LNCAP (cell line): Measurements from ENCODE around the gene GBP2.

ENCODE experiments used
- TF ChIP-seq, protein P1 (sequence below): fragments of 450-650 bp; IDR thresholded peaks from 2 replicates; pipeline ENCODE4 v1.5.1; 2017; ENCODE audit warnings: mild to moderate bottlenecking

The GBP2 gene

DNA sequence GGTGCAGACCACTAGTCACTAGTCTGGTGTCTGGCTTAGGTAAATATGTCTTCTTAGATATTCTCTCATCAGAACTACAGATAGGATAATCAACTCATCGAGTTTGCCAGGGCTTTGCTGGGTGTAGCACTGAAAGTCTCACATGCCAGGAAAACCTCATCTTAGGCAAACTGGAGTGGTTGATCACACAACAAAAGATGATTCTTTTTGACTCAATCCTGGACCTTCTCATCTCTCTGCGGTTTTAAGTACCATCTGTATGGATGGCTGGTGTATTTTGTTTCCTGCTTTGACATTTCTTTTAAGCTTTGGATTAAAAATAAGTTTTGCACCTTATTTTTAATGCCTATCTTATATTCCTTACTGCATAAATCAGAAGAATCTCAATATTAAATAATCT lies 11.3 kb downstream of the GBP2 start:
- TF ChIP-seq, protein P1, sequence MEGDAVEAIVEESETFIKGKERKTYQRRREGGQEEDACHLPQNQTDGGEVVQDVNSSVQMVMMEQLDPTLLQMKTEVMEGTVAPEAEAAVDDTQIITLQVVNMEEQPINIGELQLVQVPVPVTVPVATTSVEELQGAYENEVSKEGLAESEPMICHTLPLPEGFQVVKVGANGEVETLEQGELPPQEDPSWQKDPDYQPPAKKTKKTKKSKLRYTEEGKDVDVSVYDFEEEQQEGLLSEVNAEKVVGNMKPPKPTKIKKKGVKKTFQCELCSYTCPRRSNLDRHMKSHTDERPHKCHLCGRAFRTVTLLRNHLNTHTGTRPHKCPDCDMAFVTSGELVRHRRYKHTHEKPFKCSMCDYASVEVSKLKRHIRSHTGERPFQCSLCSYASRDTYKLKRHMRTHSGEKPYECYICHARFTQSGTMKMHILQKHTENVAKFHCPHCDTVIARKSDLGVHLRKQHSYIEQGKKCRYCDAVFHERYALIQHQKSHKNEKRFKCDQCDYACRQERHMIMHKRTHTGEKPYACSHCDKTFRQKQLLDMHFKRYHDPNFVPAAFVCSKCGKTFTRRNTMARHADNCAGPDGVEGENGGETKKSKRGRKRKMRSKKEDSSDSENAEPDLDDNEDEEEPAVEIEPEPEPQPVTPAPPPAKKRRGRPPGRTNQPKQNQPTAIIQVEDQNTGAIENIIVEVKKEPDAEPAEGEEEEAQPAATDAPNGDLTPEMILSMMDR, result no peak

DNA sequence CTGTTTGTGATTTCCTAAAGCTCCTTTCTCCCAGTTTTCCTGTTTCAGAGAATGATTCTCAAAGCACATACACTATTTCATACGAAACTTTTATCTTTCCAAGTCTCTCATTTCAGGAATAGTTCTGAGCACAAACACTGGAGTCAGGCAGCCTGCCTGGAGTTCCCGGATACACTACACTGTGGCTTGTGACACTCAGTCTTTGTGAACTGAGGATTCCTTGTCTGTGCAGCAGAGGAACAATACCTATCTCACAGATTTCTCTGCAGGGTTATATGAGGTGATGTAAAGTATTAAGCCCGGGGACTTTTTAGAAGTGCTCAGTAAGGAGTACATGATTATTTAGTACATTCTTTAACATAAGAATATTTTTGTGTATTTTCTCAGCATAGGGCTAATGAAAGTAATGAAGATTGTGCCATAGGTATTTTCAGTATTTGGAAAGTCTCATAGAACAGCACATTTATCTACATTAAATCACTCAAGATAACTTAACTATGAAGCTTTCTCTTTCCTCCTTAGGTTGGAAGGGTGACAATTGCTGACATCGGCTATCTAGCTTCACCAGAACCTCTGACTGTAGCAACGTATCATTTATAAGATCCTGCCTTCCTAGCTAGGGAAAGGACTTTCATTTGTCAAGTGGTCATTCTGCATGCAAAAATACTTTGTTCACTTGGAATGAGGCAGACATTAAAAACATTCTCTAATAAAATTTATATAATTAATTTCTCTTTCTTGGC lies 12.9 kb downstream of the GBP2 start:
- TF ChIP-seq, protein P1, result no peak

DNA sequence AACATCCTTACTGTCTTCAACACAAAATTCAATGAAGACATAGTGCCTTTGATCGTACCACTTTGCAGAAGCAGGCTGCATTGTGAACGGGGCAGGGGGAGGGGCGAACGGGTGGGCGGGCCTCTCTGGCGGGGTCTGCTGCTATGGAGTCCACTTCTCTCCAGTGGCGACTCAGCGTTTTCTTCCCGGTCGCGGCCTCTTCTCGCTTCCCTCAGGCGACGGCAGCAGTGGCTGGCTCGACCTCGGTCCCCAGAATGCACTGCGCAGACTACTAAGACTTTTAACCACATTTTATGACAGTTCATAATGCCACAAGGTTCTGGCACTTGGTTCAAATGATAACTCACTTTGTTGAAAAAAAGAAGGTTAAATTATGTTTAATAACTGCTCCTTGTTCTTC lies 21.2 kb downstream of the GBP2 start:
- TF ChIP-seq, protein P1, result no peak

DNA sequence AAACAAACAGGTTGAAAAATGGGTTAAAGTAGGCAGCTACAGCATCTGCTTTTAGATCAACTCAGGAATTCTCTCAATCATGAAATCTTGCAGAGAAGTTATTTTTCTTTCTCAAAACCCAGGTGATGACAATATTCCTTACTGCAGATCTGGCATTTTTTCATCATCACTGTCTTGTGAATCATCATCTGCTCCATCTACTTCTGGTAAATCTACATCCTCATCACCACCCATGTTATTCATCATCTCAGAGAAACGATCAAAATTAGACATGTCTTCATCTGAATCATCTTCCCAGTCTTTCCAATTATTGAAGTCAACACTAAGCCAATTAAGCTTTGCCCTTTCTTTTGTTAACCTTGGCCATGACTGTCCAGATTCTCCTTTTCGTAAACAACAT lies 21.8 kb downstream of the GBP2 start:
- TF ChIP-seq, protein P1, result no peak

DNA sequence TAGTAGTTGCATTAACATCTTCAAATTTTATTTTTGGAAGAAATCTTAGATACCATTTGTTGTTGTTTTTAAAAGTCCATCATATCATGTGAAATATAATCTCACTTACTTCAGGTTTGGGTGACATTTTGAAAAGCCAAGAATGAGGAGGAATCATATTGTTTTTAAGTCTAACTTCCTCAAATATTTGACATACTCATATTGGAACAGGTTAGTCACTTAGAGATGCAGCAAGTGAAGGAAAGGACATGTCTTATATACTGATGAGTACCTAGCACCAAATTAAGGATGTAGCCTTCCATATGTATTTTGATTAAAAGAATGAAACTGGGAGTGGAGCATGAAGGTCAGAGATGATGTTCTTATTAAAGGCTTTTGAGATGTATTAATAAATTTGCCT lies 23.9 kb downstream of the GBP2 start:
- TF ChIP-seq, protein P1, result no peak

DNA sequence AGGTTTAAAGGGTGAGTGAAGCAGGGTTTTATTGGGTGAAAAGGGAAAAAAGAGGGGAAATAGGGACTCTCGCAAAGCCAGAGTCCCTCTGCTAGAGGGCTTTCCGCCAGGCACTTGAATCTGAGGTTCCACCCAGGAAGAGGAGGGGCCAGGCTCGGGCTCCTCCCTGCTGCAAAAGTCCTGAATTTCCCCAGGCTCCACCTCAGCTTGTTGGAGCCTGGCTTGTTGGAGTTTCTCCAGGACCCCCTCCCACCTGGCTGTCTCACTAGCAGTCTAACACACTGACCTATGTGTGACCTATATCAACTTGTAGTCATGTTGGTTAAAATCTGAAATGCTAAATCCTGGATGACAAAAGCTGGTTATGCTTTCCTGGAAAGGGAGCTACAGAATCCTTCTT lies 25.5 kb downstream of the GBP2 start:
- TF ChIP-seq, protein P1, result no peak

DNA sequence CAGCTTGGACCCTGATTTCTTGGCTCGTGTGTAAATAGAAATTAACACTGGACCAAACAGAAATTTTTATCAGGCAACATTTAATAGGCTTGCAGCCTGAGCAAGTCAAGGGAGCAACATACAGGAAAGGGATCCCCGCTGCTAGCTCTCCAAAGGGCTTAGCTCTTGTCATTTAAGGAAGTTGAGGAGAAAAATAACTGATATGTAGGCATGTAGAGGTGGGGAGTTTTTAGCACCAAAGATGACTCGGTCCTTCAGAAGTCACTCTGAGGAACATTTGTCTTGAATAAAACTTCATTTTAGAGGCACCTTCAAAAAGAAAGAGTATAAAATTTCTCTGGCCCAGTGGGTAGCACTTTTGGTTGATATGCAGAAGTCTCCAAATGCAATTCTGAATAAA lies 27.1 kb downstream of the GBP2 start:
- TF ChIP-seq, protein P1, result no peak

DNA sequence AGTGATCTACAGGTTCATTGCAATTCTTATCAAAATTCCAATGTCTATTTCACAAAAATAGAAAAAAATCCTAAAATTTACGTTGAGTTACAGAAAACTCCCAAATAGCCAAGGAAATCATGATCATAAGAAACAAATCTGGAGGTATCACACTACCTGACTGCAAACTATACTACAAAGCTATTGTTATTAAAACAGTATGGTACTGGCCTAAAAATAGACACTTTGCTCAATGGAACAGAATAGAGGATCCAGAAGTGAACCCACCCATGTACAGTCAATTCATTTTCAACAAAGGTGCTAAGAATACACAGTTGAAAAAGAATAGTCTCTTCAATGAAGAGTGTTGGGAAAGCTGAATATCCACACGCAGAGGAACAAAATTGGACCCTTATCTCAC lies 30.2 kb downstream of the GBP2 start:
- TF ChIP-seq, protein P1, result no peak
